ENCODE results near the gene BMAL1. TPM values are rescaled to one million over a fixed set of nuclear protein-coding genes. Genes with fewer than 3 reads are reported as not detected.

BMAL1 gene
- total RNA-seq, 1 experiment from 2014 or later: 12.2 TPM

GRCh38 chr11:13315517-13316432 lies 38.2 kb downstream of the BMAL1 start:
- DNase-seq (ENCODE audit: low read depth): no peak

DNA sequence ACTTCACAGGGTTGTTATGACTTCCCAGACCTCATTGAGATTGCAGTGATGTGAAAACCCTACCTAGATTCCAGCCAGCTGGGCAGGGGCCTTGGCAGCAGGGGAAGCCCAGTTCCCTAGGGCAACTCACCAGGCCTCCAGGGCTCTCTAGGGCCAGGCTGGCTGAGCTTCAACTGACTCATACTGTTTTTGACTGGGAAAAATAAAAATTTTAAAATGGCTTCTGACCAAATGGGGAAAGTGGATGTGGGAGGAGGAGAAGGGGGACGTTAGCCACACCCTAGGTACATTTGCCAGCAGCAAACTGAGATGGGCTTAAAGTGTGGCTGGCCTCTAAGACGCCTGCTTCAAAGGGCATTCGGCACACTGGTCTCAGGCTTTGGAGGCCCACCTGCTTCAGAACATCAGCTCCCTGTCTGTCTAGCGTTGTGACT lies 39.0 kb downstream of the BMAL1 start:
- DNase-seq (ENCODE audit: low read depth): peak; percentile 83

GRCh38 chr11:13317293-13318080 lies 39.9 kb downstream of the BMAL1 start:
- DNase-seq (ENCODE audit: low read depth): no peak

GRCh38 chr11:13318498-13319295 lies 41.1 kb downstream of the BMAL1 start:
- DNase-seq (ENCODE audit: low read depth): peak; percentile 40

DNA sequence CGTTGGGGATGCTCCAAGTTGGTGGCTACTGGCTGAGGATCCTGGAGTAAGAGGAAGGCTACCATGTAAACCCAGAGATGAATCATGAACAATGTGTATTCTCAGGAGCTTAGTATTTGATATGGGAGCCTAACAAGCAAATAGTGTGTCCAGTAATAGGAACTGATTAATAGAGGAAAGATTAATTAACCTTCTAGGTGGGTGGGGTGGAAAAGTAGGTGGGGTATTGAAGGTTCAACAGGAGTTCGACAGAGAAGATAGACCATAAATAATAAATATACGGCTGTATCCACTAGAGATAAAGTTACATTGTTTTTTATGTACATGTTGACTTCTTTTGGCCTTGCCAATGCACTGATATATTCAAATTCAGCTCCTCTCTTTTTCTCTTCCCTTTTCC lies 43.1 kb downstream of the BMAL1 start:
- no peak for DNase-seq (ENCODE audit: low read depth)

DNA sequence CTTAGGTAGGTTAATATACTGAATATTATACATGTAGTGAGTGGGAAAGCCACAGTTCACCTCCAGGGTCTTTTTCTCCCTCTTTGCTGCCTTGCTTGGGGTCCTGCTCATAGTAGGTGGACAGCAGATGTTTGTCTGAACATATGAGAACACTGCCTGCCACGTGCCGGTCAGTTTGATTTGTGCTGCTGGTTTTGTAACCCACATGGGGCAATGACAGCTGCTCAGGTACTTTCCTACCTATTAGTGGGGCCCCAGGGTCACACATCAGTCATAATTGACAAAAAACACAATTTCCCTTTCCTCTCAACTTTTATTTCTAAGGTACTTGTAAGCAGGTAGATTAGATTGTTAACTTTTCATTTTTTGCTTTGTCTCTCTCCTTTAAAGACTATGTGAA lies 43.8 kb downstream of the BMAL1 start:
- no peak for DNase-seq (ENCODE audit: low read depth)

DNA sequence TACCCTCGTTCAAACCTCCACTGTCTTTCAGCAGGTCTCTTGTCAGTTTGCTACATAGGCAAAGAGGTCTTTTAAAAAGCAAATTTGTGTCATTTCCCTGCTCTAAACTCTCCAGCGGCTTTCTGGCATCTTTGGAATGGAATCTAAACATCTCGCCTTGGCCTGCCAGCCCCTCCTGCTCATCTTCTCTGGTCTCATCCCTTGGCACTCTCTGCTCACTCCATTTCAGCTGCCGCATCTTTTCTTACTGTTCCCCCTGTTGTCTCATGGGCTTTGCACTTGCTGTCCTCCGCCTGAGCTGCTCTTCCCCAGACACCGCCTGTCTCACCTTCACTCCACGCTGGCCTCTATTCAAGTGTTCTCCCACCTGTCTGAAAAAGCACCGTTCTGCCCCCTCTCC lies 46.6 kb downstream of the BMAL1 start:
- DNase-seq (ENCODE audit: low read depth): no peak

DNA sequence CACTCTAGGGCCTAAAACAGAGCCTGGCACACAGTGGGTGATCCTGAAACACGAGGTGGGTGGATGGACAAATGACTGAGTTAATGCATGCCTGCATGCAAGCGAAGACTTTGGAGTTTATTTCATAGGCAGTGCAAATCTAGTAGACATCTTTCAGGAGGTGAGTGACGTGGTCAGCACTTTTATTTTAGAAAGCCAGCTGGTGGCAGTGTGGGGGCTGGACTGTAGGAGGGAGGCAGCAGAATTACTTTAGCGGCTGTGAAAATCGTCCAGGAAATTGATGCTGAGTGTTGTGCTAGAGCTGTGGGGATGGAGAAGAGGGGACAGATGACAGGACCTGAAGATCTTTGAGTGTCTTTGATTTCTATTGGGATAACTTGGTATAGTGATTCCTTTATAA lies 47.1 kb downstream of the BMAL1 start:
- no peak for DNase-seq (ENCODE audit: low read depth)

DNA sequence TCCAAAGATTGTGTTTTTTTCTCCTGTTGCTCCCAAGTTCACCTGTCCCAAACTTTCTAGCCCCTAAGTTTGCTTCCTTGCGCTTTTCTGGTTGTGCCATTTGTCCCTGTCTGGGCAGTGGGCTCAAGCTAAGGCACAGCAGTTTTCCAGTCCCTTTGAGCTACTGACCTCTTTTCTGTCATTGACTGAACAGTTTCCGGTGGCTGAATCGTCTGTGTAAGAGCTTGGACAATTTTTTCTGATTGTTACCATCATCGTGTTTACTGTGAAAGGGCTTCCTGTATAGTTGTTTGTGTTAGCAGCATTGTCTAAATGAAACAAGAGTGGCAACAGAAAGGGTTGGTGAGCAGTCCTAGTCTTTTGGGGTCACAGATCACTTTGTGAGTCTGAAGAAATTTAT lies 49.8 kb downstream of the BMAL1 start:
- DNase-seq (ENCODE audit: low read depth): no peak

DNA sequence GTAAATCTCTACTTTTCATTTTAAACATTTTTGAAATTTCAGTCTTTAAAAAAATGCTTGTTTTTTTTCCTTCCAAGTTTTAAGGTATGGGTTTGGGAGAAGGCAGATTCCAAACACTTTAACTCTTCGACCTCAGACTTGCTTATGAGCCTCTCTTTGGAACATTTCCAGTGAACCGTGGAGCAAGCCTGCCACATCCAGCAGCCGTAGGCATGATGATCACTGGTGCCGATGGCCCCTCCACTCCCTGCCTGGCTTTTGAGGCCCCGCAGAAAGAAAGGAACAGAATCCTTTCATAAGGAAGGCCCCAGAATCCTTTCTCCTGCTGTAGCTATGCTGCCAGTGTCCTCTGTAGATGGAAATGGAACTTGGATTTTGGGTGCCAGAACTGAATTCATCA lies 50.7 kb downstream of the BMAL1 start:
- DNase-seq (ENCODE audit: low read depth): no peak

DNA sequence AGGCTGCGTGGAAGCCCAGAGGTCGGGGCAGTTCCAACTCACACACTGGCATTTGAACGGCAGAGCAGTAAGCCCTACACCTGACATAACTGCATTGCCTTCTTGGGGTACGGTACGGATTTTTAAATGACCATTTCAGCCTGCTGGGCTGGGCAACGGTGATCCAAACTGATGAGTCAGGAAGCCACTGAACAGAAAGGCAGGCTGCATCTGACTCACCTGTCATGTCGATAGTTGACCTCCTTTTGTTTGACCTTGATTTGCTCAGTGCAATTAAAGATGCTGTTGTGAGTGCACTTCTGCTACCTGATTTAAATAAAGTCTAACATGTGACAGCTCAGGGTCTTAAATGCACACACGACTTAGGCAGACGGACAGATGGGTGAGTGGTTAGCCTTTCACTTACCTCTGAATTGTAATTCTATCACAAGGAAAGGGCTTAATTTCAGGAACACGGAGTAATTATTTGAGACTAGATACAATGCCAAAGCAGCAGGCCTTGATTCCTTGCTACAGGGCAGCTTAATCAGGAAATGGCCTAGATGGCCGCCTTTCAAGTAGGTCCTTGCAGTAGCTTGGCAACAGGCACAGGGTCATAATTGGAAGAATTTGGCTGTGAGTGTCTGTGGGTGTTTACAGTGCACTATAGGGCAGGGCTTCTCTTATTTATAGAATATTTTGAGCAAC lies 52.2 kb downstream of the BMAL1 start:
- DNase-seq (ENCODE audit: low read depth): no peak

- DNase-seq (ENCODE audit: low read depth): no peak
These were observed 54.5 kb downstream of the BMAL1 start for GRCh38 chr11:13332124-13332523.

DNA sequence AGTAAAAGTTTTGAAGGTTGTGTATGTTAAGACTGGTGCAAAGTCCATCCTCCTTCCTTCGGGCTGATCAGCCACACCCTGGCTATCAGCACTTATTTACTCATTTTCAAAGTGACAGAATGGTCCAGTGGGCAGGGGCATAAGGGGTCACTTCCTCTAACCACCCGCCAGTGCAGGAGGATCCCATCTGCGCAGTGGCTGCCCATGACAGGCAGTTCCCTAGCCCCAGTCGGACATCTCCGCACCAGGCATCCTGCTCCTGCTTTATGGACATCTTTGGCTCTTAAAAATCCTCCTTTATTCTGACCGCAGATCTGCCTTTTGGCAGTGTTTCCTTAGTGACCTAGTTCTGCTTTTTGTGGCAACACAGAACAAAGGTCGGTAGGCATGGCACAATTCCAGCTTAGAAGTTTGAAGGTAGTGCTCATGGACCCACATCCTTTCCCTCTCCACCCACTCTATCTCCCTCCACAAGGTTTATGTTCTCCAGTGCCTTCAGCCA lies 55.9 kb downstream of the BMAL1 start:
- peak; percentile 58 for DNase-seq (ENCODE audit: low read depth)

DNA sequence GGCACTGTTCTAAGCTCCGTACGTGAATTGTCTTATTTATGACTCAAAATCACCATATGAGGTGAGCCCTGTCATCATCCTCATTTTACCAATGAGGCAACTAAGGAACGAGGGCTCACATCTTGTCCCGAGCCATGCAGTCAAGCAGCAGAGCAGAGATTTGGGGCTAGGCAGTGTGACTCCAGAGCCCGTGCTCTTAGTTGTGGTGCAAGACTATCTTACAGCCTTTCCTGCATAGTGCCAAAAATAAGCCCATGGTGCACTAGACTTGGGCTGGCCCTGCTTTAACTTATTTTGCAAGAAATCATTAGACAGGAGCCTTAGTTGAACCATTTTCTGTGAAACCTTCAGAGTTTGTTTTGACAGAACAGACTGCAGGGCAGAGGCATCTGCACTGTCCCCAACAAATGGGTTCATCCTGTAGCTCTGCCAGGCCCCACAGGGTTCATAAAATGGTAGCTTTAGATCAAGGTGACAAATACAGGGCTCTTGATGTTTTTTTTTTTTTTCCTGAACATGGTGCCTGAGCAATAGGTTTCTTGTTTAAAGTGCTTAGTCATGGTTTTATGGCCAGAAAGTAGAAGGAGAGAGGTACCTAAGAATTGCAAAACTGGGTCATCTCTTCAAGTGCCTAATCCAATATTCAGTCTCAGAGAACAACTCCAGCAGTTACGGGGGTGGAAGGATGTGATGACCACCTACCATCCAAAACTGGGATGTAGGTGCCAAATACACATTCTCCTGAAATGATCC lies 56.6 kb downstream of the BMAL1 start:
- DNase-seq (ENCODE audit: low read depth): no peak

DNA sequence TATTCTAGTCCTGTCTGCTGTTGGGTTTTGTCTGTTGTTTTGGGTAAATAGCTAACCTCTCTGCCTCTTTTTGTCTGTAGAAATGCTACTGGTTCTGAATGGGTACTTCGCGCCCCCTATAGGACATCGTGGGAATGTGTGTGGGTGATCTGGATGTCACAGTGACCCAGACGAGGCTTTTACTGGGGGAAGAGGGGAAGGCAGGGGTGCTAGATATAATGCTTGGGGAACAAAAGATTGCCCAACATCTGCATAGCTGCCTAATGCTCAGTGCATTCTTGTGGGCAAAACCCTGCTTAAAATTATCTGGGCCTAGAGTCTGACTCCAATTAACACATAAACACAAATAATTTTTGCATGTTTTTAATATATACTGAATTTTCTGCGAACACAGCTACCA lies 57.7 kb downstream of the BMAL1 start:
- peak; percentile 78 for DNase-seq (ENCODE audit: low read depth)

DNA sequence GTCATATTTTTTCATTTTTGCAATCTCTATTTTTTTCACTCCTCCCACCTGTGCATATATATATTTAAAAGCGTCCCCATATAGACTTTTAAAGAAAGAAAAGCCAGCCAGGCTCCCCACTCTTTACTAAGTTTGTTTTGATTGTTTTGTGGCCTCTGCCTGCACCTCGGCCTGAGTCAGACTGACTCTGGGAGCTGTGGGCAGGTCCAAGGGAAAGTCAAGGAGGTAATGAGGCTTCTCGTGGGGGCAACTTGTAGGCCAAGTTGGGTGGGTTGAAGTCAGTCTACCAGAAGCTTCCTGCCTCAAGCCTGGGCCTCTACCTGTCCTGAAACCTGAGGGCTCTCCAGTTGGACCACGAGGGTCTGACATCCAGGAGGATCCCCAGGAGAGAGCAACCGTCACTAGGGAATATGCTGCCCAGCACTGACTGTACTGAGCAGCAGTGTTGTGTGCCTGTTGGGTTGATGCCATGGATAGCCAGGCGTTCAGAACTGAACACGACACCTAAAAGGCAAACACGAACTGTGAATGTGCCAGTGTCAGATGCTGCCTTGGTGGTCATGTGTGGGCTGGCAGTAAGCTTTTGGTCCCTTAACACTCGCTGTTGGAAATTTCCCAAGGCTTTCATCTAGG lies 58.8 kb downstream of the BMAL1 start:
- peak; percentile 55 for DNase-seq (ENCODE audit: low read depth)

DNA sequence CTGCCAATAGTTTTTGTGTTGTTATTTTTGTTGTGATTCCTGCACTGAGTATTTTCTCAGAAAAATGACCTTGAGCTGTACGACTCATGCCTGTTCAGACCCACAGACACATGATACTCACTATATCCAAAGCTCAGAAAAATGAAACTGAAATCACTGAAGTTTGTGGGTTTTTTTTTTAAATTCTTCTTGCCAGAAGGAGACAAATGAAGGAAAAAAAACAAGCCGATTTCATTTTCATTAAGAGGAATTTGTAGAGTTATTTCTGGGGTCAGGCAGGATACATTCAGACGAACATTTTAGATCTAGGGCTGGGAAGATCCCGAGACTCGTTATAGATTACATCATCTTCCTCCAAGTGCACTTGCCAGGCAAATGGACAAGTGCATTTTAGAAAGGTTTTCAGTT lies 60.4 kb downstream of the BMAL1 start:
- DNase-seq (ENCODE audit: low read depth): peak; percentile 68

DNA sequence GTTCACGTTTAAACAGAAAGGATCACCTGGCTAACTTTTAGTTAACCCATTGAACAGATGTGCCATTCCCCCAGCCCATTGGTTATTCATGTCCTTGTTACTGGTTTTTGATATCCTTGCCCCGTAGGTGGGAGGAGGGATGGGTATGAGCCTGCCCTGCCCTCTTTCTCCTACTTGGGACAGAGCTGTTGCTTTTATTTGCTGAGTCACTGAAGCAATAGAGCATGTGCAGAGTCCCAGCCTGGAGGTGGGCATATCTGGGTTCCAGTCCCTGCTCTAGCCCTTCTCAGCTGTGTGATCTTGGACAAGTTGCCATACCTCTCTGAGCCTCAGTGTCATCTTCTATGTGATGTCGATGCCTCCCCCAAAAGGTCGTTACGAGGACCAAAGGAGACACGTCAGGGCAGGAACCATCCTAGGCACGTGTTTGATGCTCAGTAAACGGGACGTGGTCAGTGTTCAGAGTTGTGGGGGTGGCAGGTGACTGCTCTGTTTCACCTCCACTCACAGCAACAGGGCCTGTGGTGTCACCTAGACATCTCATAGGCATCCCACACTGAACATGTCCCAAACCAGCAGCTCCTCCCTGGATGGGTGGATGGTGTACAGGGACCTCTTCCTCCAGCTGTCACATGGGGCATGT lies 61.0 kb downstream of the BMAL1 start:
- DNase-seq (ENCODE audit: low read depth): peak; percentile 68
